Measurements from ENCODE around the gene RAD21L1.
A peak's percentile ranks its signal among the peaks of the same experiment; 100 is the strongest.
"Not testable (repeated sequence)": the region's sequence is repeated elsewhere in the genome, so short reads cannot be mapped to it uniquely, and the experiment has no call there.

The RAD21L1 gene

GRCh38 chr20:1212607-1213396, 13.0 kb upstream of the RAD21L1 start:
- Mint-ChIP-seq H3K27me3 (ENCODE audit: low read depth) (peaks cover 41% of the 10 kb centered on the region), H3K36me3 (ENCODE audit: low read depth) (no peaks in the 10 kb centered on the region), H3K9me3 (no peaks in the 10 kb centered on the region), H3K4me3 (no peak overlapping the region), H3K27ac (no peak overlapping the region), H3K4me1 (no peaks in the 10 kb centered on the region)
- TF ChIP-seq CTCF (IDR thresholded peaks at IDR 0.05; ENCODE audit: unreplicated experiment in 3 of 3) = peak; percentile 82 to 85 (median 84)

- Mint-ChIP-seq H3K27me3 (ENCODE audit: low read depth) (peaks cover 39% of the 10 kb centered on the region), H3K4me1 (no peaks in the 10 kb centered on the region), H3K27ac (no peak overlapping the region), H3K9me3 (no peaks in the 10 kb centered on the region), H3K4me3 (no peak overlapping the region), H3K36me3 (ENCODE audit: low read depth) (no peaks in the 10 kb centered on the region)
- TF ChIP-seq CTCF (IDR thresholded peaks at IDR 0.05; ENCODE audit: unreplicated experiment in 3 of 3) = no peak
Observed at GRCh38 chr20:1214838-1215261, 11.0 kb upstream of the RAD21L1 start.

- H3K36me3 Mint-ChIP-seq (ENCODE audit: low read depth) = no peaks in the 10 kb centered on the region
- no peak overlapping the region for H3K27ac Mint-ChIP-seq
- no peaks in the 10 kb centered on the region for H3K9me3 Mint-ChIP-seq
- no peak overlapping the region for H3K4me3 Mint-ChIP-seq
- H3K27me3 Mint-ChIP-seq (ENCODE audit: low read depth) = peaks cover 40% of the 10 kb centered on the region
- no peak for TF ChIP-seq CTCF (IDR thresholded peaks at IDR 0.05; ENCODE audit: unreplicated experiment in 3 of 3)
- no peaks in the 10 kb centered on the region for H3K4me1 Mint-ChIP-seq
Observed at GRCh38 chr20:1215386-1216170, 10.3 kb upstream of the RAD21L1 start.

- peaks cover 41% of the 10 kb centered on the region for H3K27me3 Mint-ChIP-seq (ENCODE audit: low read depth)
- not testable (repeated sequence) for H3K27ac Mint-ChIP-seq; H3K4me1 Mint-ChIP-seq; H3K4me3 Mint-ChIP-seq; H3K36me3 Mint-ChIP-seq (ENCODE audit: low read depth); H3K9me3 Mint-ChIP-seq
Observed at GRCh38 chr20:1216527-1217427, 9.1 kb upstream of the RAD21L1 start.

GRCh38 chr20:1222750-1223149, 3.1 kb upstream of the RAD21L1 start:
- not testable (repeated sequence) for H3K36me3 Mint-ChIP-seq (ENCODE audit: low read depth); H3K27ac Mint-ChIP-seq; H3K4me3 Mint-ChIP-seq; H3K4me1 Mint-ChIP-seq; H3K9me3 Mint-ChIP-seq
- H3K27me3 Mint-ChIP-seq (ENCODE audit: low read depth) = peaks cover 38% of the 10 kb centered on the region

GRCh38 chr20:1224205-1224890, 1.5 kb upstream of the RAD21L1 start:
- no peaks in the 10 kb centered on the region for H3K4me1 Mint-ChIP-seq
- H3K4me3 Mint-ChIP-seq = peak overlapping the region; percentile 63 to 68 (median 68)
- no peak overlapping the region for H3K27ac Mint-ChIP-seq
- no peak for TF ChIP-seq CTCF (IDR thresholded peaks at IDR 0.05; ENCODE audit: unreplicated experiment in 3 of 3)
- no peaks in the 10 kb centered on the region for H3K36me3 Mint-ChIP-seq (ENCODE audit: low read depth)
- peaks cover 3% of the 10 kb centered on the region for H3K9me3 Mint-ChIP-seq
- H3K27me3 Mint-ChIP-seq (ENCODE audit: low read depth) = peaks cover 43% of the 10 kb centered on the region
